Measurements from ENCODE around the gene TMEM269. TPM values are rescaled to one million over a fixed set of nuclear protein-coding genes. Genes with fewer than 3 reads are reported as not detected.

TMEM269 gene
- total and polyA plus RNA-seq, 9 of the 15 experiments (the other 6 are each of a cell fraction or from before 2014, with no cell fraction given), result 0.09 to 0.49 (median 0.21) TPM

- TF ChIP-seq, protein P1, sequence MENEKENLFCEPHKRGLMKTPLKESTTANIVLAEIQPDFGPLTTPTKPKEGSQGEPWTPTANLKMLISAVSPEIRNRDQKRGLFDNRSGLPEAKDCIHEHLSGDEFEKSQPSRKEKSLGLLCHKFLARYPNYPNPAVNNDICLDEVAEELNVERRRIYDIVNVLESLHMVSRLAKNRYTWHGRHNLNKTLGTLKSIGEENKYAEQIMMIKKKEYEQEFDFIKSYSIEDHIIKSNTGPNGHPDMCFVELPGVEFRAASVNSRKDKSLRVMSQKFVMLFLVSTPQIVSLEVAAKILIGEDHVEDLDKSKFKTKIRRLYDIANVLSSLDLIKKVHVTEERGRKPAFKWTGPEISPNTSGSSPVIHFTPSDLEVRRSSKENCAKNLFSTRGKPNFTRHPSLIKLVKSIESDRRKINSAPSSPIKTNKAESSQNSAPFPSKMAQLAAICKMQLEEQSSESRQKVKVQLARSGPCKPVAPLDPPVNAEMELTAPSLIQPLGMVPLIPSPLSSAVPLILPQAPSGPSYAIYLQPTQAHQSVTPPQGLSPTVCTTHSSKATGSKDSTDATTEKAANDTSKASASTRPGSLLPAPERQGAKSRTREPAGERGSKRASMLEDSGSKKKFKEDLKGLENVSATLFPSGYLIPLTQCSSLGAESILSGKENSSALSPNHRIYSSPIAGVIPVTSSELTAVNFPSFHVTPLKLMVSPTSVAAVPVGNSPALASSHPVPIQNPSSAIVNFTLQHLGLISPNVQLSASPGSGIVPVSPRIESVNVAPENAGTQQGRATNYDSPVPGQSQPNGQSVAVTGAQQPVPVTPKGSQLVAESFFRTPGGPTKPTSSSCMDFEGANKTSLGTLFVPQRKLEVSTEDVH (IDR thresholded peaks at IDR 0.05; ENCODE audit: low read depth, partially characterized antibody), result no peak
- TF ChIP-seq MYC (IDR thresholded peaks at IDR 0.05; ENCODE audit: low read depth, low read length) (peak; percentile 58), MYC (CRISPR knock-in tag; IDR thresholded peaks at IDR 0.05; ENCODE audit: borderline replicate concordance, low read depth) (no peak), POLR2AphosphoS2 (IDR thresholded peaks at IDR 0.05; ENCODE audit: low read length) (no peak; the same call in 1 of the 2 replicates), IRF2 (CRISPR knock-in tag; IDR thresholded peaks at IDR 0.05) (no peak), BHLHE40 (IDR thresholded peaks at IDR 0.05; ENCODE audit: low read length) (no peak), ARID3B (CRISPR knock-in tag; IDR thresholded peaks at IDR 0.05; ENCODE audit: borderline replicate concordance) (0 out of 2 replicates have a peak, but pooled peaks have one; percentile 11), HOXB6 (CRISPR knock-in tag; IDR thresholded peaks at IDR 0.05; ENCODE audit: borderline replicate concordance) (peak; percentile 59; the same call in 1 of the 2 replicates), ZNF785 (CRISPR knock-in tag; IDR thresholded peaks at IDR 0.05) (no peak), CEBPB (tag; IDR thresholded peaks at IDR 0.05) (no peak), BCOR (IDR thresholded peaks at IDR 0.05) (no peak), YY1 (IDR thresholded peaks at IDR 0.05; ENCODE audit: borderline replicate concordance in 1 of 3, control insufficient read depth in 1 of 3, extremely low read depth in 1 of 3, insufficient read depth in 3 of 3, insufficient read length in 1 of 3, insufficient replicate concordance in 2 of 3, low read depth in 1 of 3, low read length in 2 of 3) (no peak), CGGBP1 (CRISPR knock-in tag; IDR thresholded peaks at IDR 0.05) (no peak), ZNF282 (CRISPR knock-in tag; IDR thresholded peaks at IDR 0.05) (no peak), CREB3L1 (IDR thresholded peaks at IDR 0.05; ENCODE audit: borderline replicate concordance, low read depth) (no peak), RCOR1 (IDR thresholded peaks at IDR 0.05; ENCODE audit: borderline replicate concordance in 1 of 2, low read depth in 2 of 2, low read length in 2 of 2) (no peak), MLLT1 (IDR thresholded peaks at IDR 0.05) (0 out of 4 replicates have a peak, but pooled peaks of 1 of the 2 experiments have one; percentile 28), HDAC8 (tag; IDR thresholded peaks at IDR 0.05) (no peak)
- TF ChIP-seq, protein P2, sequence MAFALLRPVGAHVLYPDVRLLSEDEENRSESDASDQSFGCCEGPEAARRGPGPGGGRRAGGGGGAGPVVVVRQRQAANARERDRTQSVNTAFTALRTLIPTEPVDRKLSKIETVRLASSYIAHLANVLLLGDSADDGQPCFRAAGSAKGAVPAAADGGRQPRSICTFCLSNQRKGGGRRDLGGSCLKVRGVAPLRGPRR (CRISPR knock-in tag; IDR thresholded peaks at IDR 0.05), result no peak
Observed at GRCh38 chr1:42845866-42846256, 61.1 kb downstream of the TMEM269 start (continued).
